ENCODE measurements around the gene SLC44A3.

- no peak for TF ChIP-seq CTCF (IDR thresholded peaks at IDR 0.05)
- no peak for TF ChIP-seq POLR2A (IDR thresholded peaks at IDR 0.05)
Measured at GRCh38 chr1:94937820-94938219, 117.7 kb downstream of the SLC44A3 start.
